GM12864 (cell line): ENCODE results near the gene C5orf47.
A peak's percentile ranks its signal among the peaks of the same experiment; 100 is the strongest.
"Not testable (repeated sequence)": the region's sequence is repeated elsewhere in the genome, so short reads cannot be mapped to it uniquely, and the experiment has no call there.

Experiments
- DNase-seq: peaks from one replicate; pipeline ENCODE4 v3.0.0-alpha.2; 2011; ENCODE audit warnings: low read depth
- H3K4me3 ChIP-seq: 2 replicates; pipeline ENCODE4 v1.5.1; 2011; ENCODE audit warnings: mild to moderate bottlenecking, low read depth, low read length, control low read depth
- TF ChIP-seq, protein P1 (sequence below): IDR thresholded peaks from 2 replicates; pipeline ENCODE4 v1.5.1; 2011; ENCODE audit warnings: low read depth, mild to moderate bottlenecking, moderate library complexity, low read length, control low read depth, inconsistent platforms; ENCODE audit errors: missing control alignments

Gene C5orf47

DNA sequence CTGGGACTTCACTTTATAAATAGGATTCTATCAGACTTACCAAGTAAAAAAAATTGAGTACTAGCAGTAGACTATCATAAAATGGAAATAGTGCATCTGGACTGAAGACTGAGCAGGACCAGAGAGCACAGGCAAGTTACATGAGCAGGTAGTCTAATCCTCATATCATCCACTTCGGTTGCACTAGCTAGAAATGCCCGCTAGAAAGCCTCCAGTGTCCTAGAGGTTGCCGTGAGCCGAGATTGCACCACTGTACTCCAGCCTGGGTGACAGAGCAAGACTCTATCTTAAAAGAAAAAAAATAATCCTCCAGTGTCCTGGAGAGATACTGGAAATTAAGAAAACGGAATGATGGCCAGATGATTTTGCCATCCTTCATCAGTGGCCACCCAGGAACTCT, 20.0 kb downstream of the C5orf47 start:
- TF ChIP-seq, protein P1, sequence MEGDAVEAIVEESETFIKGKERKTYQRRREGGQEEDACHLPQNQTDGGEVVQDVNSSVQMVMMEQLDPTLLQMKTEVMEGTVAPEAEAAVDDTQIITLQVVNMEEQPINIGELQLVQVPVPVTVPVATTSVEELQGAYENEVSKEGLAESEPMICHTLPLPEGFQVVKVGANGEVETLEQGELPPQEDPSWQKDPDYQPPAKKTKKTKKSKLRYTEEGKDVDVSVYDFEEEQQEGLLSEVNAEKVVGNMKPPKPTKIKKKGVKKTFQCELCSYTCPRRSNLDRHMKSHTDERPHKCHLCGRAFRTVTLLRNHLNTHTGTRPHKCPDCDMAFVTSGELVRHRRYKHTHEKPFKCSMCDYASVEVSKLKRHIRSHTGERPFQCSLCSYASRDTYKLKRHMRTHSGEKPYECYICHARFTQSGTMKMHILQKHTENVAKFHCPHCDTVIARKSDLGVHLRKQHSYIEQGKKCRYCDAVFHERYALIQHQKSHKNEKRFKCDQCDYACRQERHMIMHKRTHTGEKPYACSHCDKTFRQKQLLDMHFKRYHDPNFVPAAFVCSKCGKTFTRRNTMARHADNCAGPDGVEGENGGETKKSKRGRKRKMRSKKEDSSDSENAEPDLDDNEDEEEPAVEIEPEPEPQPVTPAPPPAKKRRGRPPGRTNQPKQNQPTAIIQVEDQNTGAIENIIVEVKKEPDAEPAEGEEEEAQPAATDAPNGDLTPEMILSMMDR: no peak
- no peak overlapping the region for H3K4me3 ChIP-seq
- DNase-seq: no peak

GRCh38 chr5:174010365-174010764, 21.4 kb downstream of the C5orf47 start:
- TF ChIP-seq, protein P1: no peak
- H3K4me3 ChIP-seq: no peak overlapping the region
- no peak for DNase-seq

- no peak overlapping the region for H3K4me3 ChIP-seq
- TF ChIP-seq, protein P1: no peak
- DNase-seq: no peak
Measured at GRCh38 chr5:174011441-174011840, 22.5 kb downstream of the C5orf47 start.

- peak; percentile 13 for DNase-seq
- TF ChIP-seq, protein P1: peak; percentile 67
- H3K4me3 ChIP-seq: not testable (repeated sequence)
Measured at GRCh38 chr5:174020069-174020927, 31.3 kb downstream of the C5orf47 start.

GRCh38 chr5:174020928-174021304, 31.9 kb downstream of the C5orf47 start:
- DNase-seq: no peak
- TF ChIP-seq, protein P1: no peak
- no peak overlapping the region for H3K4me3 ChIP-seq

GRCh38 chr5:174022384-174023095, 33.6 kb downstream of the C5orf47 start:
- DNase-seq: no peak
- TF ChIP-seq, protein P1: no peak

More at GRCh38 chr5:174022384-174023095, 33.6 kb downstream of the C5orf47 start:
- H3K4me3 ChIP-seq: no peak overlapping the region
